GM10847 (cell line): Measurements from ENCODE around the gene RAD51B.
A peak's percentile ranks its signal among the peaks of the same experiment; 100 is the strongest.

Experiments
- POLR2A ChIP-seq: IDR thresholded peaks from 2 replicates; pipeline ENCODE4 v1.6.1; 2011; ENCODE audit not compliant: insufficient read length; ENCODE audit errors: extremely low read depth

Gene RAD51B

DNA sequence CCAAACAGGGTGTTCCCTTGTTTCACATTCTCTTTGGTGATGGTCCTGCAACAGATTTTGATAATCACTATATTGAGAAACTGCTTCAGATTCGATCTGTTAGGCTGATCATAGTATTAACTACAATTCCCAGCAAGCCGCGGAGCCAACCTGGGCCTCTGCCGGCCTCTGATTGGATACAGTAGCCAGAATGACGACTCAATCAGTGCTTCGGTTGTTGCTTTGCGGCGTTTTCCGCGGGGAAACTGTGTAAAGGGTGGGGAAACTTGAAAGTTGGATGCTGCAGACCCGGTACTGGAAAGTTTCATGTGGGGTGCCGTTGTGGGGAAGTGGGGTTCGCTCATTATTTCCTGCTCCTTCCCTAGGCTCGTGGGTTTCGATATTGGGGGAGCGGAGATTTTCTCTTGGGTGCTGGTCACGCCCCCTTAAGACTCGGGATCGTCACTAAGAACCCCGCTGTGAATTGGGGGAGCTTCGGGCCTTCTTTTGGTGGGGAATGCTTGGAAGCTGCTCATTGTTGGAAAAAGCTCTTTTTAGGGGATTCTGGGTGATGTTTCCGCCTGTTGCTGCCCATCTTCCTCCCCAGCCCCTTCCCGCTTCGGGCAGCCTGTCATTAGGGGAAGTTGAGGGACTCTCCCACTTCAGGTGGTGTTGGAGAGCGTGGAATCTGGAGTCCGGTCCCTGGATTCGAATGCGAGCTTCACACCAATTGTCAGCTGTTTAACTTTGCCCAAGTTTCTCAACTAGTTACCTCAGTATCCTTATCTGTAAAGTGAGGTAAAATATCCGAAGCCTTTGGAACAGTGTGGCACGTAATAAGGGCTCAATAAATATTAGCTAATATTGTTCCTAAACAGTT is at the start of gene RAD51B:
Gene RAD51B (plus strand): TSS at position 217 of the 859 bp plus-strand sequence.
- TF ChIP-seq POLR2A, result no peak

DNA sequence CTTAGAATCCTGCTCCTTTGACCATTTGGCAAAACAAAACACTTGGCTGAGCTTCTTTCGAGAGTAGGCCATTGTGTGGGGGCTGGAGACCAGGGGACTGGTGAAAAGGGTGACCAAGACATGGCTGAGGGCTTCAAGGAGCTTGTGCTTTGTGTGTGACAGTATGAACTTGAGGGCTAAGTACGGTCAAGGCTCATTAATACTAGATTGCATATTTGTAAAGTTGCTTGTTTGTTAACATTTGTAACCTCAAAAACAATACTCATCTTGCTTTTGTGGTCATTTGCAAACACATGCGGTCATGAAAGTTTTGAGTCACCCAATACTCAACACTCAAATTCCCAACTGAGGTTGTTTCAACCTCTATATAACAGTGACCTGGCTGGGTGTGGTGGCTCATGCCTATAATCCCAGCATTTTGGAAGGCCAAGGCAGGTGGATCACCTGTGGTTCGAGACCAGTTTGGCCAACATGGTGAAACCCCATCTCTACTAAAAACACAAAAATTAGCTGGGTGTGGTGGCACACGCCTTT is 45.7 kb upstream of the RAD51B start:
- no peak for TF ChIP-seq POLR2A

DNA sequence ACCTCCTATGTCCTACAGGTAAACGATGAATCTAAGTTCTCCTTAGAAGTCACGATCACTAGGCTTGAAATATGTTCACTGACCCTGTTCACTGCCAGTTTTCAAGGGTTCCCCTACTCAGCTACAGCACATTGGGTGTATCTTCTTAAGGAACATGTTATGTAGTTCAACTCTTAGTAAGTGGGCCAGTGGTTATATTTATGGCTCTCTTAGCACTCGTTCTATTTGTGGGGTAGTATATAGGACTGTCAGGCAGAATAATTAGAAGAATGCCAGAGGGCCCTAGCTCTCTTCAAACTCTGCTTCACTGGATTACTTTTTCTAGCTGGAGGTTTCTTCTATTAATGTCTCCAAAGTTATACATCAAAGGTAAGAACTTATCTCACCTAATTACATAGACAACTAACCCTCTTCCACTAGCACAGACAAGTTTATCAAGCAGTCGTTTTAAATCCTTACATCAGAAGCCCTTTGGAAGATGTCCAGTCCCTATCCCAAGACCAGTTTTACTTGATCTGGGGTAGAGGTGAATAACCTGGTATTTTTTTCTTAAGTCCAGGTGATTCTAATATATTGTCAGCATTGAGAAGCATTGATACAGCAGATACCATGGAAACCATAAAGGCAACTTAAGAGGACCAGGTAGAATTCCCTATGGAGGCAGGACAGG is 42.8 kb upstream of the RAD51B start:
- no peak for TF ChIP-seq POLR2A

DNA sequence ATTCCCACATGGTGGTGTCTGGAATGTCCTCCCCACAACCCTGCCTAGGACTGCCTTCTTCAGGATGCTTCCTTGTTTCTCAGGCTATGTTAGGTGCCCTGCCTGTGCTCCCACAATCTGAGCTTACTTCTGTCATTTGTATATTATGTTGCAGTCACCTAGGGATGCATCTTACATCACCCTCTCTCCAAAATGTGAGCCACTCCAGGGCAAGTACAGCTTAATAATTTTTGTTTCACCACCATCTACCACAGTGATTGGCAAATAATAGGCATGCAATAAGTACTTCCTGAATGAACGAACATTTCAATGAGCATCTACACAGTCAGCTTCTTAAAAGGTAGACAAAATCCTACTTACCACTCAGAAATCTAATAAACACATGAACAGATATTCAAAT is 40.8 kb upstream of the RAD51B start:
- no peak for TF ChIP-seq POLR2A

DNA sequence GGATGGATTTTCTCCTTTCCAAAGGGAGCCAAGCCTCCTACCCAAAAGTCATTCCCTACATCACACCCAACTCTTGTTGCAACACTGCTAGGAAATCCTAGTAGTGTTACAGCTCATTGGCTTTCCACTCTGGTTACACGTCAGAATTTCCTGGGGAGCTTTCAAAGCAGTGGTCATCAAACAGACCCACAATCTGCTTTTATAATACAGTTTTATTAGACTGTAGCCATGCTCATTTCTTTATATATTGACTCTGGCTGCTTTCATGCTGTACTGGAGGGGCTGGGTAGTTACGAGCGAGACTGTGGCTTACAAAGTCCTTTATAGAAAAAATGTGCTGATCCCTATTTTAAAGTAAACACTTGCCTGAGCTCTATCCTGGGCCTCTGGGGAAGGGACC is 37.5 kb upstream of the RAD51B start:
- no peak for TF ChIP-seq POLR2A

DNA sequence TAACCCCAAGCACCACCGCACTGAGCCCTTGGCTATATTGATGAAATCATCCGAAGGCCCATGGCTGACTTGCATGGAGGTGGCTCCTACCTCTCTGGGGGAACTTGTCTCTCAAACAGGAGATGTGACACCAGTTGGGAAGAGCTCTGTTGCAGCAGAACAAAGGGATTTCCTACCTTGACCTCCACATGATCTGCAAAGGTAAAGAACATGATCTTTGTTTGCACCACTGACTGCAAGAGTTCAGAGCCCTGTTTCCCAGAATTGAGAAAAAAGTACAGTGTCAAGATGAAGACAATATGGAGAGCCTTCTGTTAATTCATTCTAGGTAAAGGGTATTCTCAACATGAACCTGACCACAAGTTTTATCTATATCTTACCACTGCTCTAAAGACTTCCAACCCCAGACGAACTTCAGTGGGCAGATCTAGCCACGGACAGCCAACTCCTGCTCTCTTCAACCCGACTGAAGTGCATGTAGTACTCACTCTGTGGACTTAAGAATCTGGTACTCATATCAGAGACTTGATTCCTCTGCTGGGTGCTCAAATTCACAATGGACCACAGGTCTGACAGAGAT is 35.2 kb upstream of the RAD51B start:
- TF ChIP-seq POLR2A, result no peak

DNA sequence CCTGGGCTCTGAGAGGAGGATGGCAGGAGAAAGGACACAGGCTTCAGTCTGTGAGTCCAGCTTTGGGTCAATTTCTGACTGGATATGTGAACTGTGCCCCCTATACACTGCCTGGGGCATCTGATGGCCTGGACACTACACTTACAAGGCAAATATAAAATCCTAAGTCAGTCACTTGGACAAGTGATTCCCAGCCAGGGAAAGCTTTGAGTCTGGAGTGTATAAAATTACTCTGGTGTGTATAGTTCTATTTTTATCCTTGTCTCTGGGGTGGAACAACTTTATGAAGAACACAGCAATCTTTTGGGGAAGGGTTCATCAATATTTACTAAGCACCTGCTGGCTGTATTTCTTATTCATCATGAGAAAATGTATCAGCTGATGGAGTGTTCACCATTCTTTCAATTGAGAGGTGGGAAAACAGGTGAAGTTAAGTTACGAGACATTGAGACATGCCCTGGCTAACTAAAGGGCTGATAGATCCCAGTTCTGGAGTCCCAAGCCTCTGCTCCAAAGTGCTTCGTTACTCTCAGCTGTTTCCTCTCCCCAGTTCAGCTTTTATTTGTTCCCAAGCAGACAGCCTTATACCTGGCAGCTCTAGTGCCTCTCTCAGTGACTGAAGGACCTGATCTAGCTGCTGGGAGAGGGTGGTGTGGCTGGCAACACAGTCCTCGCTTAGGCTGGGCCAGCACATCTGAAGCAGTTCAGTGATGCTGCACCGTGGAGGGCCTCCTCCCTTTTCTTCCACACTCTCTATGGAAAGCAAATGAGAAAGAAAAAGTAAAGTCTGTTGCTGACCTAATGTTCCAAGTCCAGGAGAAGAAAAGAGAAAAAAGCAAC is 34.1 kb upstream of the RAD51B start:
- TF ChIP-seq POLR2A, result no peak

DNA sequence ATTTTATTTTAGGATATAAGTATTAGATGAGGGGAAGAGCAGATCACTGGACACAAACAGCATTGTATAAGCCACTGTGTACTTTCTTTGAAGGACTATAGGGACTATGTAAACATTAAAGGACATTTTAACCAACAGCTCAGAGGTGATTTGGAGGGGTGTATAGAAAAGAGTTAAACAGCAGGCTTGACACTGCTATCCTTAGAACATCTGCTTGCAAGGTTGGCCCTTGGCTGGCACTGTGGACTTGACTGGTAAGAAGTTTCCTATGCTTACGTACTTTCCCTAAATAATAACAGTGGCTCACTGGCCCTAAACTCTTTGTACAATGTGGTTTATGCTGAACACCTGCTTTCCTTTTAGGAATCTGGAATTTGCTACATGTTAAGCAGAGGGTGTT is 31.9 kb upstream of the RAD51B start:
- no peak for TF ChIP-seq POLR2A

DNA sequence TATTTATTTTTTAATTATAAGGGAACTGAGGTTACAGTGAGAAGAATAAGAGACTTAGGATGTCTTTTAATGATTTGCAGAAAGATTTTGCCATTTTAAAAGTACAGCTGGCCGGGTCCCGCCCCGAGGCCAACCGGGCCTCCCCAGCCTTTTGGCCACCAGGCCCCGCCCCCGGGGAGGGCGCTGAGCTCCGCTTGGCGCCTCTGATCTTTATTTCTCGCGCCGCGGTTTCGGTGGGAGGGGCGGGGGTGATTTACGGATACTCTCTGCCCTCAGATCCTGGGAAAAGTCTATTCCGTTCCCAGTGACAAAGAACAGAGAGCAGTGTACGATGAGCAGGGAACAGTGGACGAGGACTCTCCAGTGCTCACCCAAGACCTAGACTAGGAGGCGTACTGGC is 20.8 kb upstream of the RAD51B start:
- TF ChIP-seq POLR2A, result no peak

DNA sequence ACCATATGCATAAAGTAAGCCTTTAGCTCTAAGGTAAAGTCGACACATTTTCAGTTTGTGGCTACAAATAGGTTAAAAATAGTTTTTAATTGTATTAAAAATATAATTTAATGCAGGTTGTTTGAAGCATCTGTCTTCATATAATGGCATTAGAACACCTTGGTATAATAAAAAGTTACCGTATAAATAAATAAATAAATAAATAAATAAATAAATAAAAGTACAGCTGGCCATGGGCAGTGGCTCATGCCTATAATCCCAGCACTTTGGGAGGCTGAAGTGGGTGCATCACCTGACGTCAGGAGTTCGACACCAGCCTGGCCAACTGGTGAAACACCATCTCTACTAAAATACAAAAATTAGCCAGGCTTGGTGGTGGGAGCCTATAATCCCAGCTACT is 18.8 kb upstream of the RAD51B start:
- no peak for TF ChIP-seq POLR2A

DNA sequence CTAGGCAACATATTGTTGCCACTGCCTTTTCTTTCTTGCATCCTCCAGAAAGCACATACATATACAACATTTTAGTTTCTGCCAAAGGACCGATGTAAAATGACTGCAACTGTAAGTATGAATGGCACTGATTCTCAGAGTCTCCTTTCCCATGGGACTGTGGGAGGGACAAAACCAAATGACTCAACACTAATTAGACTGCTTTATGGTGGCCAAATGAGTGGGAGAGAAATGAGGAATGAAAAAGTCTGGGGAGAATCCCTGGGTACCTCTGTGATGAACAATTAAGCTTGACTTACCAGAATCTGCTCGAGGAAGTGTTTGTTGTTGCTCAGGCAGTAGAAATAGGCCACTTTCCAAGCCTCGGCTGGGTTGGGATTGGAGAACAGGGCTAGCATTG is 13.3 kb upstream of the RAD51B start:
- no peak for TF ChIP-seq POLR2A

DNA sequence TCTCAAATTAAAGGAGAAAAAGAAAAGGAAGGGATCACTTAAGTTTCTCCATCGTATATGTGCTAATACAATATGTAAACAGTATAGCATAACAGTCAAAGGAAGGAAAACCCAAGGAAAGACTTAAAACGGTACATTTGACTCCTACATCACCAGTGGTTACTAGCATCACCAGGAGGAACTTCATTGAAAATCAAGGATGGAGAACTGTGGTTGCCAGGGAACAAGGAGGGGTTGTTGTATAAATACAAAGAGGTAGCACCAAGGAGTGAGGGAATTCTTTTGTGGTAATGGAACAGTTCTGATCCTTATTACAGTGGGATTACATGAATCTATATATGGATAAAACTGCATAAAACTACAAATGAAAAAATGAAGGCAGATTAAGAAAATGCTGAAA is 4.8 kb upstream of the RAD51B start:
- TF ChIP-seq POLR2A, result no peak

DNA sequence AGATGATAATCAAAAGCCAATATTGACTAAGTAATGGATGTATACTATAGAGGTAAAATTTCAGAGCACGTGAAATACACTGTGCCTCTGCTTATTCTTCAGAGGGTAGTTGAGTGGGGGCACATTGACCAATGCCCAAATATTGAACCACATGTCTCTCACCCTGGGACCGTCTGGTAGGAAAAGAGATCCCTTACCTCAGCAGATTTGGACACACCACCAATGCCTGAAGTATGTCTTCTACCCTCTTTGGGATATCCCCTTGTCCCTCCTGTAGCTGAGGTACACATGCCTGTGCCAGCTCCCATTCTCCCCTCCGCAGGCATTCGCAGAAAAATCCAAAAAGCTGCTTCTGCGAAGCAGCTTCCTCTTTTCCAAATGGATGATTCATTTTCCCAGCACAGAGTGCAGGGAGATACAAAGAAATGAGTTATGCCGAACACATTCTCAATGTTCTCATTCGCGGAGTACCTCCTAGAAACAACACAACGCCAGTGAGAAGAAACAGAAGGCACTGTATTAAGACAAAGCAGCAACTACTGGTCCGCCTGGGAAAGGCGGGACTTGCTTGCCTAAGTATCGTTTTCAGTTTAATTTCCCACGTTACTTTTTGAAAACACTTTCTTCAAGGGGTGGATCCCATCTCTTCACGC is 3.9 kb upstream of the RAD51B start:
- no peak for TF ChIP-seq POLR2A

DNA sequence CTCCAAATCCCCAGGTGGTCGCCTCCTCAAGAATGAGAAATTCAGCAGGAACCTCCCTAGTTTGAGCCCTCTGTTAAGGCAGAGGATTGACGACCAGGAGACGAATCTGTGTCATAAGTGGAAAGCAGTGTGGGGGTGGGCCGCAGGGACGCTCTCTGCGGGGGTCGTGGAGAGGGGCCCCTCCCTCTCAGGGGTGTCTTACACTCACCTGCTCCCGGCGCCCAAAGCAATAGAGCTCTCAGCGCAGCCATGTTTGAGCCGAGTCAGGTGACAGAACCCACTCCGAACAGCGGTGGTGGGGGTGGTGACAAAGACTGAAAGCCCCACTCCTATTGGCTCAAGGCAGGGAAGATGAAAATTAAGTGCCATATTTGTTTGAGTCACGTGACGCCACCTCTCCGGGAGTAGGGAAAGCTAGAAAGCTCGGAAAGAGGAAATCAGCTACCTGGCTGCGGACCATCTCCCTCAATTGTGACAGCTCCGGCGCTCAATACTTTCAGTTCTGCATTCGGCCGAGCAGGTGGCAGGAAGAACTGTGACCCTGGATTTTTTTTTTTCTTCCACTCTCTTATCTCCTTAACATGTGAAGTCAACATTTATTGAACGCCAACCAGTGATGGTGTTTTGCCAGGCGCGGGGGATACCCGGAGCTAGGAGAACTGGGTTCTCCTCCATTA is 3.1 kb upstream of the RAD51B start, which contains the start of gene ZFYVE26:
Gene ZFYVE26 (minus strand): TSS at position 265 of the 677 bp plus-strand sequence. CDS start 627 bp downstream, outside the sequence.
- TF ChIP-seq POLR2A, result peak; percentile 37
